Activated CD4-positive, alpha-beta T cell treated with anti-CD3 and anti-CD28 coated beads for 48 hours (primary cell): Measurements from ENCODE around the gene NELL2.
A peak's percentile ranks its signal among the peaks of the same experiment; 100 is the strongest.
"Not testable (repeated sequence)": the region's sequence is repeated elsewhere in the genome, so short reads cannot be mapped to it uniquely, and the experiment has no call there.

ENCODE experiments used
- DNase-seq: peaks from one replicate; pipeline ENCODE4 v3.0.0-alpha.2; 2020

Gene NELL2

DNA sequence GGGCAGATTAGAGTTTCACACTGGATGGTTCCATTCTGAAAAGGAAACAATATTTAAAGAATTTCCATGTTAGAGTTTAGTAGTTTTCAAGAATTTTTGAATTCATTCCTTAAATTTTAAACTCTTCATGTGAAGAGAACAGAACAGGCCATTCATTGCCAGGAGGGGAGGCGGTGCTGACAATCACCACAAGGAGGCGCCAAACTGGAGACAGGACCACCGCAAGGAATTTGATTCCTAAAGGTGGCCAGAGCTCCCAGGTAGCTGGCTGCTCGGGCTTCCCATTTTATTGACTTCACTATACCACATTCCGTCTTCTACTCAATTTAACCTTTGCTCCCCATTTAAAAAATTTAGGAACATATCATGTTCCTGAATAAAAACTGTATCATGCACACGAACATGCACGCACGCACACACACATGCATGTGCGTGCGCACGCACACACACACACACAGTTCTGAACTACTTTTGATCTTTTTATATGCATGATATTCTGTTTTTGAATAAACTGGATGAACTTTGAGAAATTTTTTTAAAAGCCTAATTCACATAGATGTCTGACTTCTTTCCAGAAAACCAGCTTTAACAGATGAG lies 101.2 kb downstream of the NELL2 start:
- DNase-seq: peak; percentile 76

DNA sequence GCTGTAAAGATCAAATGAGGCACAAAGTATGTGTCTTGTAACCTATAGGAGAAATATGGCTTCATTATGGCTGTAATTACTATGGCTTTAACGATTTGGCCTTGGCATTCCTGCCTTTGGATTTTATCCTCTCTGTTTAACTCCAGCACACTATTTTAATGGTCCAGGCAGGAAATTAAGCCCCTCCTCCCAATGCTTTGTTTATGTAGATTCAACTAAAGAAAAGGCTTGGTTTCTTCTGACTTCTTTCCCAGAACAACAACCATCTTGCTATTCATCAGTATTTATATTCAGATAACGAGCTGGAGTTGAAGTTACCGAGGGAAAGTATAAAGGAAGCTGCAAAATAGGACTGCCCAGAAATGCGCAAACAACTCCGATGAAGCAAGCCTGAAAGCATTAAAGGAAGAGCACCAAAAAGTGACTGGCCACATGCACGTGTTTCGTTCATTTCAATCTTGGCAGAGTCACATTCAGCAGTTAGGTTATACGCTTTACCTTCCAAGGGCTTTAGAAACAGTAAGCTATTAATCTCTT lies 104.6 kb downstream of the NELL2 start:
- no peak for DNase-seq

DNA sequence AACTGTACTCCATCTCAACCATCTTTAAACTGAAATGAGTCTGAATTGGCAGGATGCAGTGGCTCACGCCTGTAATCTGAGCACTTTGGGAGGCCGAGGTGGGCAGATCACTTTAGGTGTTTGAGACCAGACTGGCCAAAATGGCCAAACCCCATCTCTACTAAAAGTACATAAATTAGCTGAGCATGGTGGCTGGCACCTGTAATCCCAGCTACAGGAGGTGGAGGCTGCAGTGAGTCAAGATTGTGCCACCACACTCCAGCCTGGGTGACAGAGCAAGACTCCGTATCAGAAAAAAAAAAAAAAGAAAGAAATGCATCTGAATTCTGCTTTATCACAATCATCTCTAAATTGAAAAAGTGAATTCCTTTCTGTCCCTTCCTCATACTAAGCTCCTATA lies 110.3 kb downstream of the NELL2 start:
- DNase-seq: no peak

DNA sequence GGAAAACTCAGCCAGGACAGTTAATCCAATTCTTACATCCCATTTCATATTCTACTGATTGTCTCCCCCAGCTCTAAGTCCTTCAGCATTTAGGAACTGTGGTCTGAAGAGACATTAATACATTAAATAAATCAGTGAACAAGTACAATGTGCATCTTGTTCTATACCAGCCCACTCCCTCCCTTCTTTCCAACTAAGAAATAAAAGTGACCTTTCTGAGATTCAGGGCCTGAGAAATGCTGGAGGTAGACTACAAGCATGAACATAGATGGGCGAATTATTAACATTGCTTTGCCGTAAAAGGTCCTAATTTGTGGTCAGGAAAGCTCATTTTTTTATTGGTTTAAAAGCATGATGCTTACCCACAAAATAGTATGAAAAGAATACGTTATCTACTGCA lies 113.1 kb downstream of the NELL2 start:
- DNase-seq: no peak

DNA sequence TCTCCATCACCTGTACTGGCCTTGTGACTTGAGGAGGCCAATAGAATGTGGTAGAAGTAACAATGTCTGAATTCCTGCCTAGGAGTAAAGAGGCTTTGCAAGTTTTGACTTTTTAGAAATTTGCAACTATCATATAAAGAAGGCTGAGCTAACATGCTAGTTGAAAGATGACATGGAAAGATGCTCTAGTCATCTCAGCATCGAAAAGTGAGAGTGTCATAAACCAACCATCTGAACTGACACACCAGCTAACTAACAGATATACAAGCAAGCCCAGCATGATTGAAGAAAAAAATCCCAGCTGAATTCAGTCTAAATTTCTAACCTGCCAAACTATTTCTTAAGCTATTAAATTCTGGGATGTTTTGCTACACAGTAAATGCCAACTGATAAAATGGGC lies 116.8 kb downstream of the NELL2 start:
- no peak for DNase-seq

DNA sequence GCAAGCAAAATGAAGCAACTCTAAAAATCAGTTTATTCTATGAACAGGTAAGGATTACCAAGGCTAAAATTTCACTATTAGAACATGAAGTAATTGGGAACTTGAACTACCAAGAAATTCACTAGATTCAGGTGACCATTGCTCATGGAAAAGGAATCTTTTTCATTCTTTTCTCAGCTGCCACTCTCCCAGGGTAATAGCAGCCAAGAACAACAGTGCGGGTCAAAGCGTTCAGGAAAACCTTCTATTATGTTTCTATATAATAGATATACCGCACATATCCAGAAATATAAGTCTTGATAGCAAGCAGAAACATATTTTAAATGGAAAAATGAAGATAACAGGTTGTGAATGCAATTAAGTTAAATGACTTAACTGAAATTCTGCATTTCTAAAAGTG lies 125.6 kb downstream of the NELL2 start:
- no peak for DNase-seq

DNA sequence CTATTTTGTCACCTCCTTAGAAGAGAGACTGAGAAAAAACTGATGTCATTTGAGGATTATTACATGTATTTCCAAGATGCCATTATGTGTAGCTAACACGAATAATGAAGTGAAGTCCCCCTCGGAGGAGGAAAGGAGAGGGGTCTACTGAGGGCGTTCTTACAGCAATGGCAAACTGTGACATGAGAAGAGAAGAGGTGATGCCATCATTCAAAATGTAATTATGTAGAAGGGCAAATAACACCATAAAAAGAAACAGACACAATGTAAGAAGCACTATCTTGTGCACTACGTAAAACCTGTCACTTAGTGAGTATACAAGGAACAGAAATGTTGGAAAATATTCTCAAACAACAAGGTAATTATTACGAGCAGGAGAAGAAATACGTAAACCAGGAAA lies 126.5 kb downstream of the NELL2 start:
- DNase-seq: no peak

DNA sequence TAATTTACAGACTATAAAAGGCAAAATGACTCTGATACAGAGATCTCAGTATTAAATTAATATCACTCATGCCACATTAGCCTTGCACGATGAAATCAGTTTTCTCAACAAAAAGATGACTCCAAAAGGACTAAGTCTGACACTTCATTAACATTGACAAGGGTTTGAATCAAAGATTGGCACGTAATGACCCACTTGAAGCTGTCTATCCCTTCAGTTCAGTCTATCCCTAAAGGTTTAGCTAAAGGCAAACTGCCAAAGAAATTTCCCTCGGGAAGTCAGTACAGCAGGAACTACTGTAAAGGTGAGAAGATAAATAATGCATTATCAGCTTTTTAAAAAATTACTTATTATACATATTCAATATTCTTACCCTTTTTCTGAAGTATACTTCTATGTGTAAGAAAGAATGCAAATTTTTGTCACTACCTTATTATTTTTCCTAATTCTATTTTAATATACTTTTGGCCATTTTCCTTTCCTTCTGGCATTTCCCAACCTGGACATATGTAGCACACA lies 127.1 kb downstream of the NELL2 start:
- no peak for DNase-seq

DNA sequence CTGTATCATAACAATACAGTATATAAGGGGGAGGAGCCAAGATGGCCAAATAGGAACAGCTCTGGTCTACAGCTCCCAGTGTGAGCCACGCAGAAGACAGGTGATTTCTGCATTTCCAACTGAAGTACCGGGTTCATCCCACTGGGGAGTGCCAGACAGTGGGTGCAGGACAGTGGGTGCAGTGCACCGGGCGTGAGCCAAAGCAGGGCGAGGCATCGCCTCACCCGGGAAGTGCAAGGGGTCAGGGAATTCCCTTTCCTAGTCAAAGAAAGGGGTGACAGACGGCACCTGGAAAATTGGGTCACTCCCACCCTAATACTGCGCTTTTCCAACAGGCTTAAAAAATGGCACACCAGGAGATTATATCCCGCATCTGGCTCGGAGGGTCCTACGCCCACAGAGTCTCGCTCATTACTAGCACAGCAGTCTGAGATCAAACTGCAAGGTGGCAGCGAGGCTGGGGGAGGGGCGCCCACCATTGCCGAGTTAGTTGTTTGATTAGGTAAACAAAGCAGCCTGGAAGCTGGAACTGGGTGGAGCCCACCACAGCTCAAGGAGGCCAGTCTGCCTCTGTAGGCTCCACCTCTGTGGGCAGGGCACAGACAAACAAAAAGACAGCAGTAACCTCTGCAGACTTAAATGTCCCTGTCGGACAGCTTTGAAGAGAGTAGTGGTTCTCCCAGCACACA lies 134.7 kb downstream of the NELL2 start:
- not testable (repeated sequence) for DNase-seq

DNA sequence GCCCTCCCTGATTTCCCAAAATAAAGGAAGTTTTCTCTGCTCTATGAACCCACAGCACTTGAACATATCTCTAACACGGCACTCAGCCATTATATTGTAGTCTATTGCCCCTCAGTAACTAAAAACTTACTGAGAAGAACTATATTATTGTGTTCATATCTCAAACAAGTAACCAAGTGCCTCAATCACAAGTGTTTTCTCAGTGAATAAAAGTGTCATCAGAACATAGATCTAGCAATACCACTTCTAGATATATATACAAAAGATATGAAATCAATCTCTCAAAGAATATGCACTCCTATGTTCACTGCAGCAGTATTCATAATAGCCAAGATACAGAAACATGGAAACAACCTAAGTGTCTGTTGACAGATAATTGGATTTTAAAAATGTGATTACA lies 138.1 kb downstream of the NELL2 start:
- DNase-seq: no peak

DNA sequence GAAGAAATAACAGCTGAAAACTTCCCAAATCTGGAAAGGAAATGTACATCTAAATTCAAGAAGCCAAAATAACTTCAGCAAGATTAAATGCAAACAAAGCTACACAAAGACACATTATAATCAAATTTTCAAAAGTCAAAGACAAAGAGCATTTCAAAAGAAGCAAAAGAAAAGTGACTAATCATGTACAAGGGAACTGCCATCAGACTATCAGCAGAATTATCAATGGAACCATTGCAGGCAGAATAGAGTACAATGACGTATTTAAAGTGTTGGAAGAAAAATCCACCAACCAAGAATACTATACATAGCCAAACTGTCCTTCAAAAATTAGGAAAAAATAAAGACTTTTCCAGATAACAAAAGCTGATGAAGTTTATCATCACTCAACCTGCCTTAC lies 147.5 kb downstream of the NELL2 start:
- no peak for DNase-seq

DNA sequence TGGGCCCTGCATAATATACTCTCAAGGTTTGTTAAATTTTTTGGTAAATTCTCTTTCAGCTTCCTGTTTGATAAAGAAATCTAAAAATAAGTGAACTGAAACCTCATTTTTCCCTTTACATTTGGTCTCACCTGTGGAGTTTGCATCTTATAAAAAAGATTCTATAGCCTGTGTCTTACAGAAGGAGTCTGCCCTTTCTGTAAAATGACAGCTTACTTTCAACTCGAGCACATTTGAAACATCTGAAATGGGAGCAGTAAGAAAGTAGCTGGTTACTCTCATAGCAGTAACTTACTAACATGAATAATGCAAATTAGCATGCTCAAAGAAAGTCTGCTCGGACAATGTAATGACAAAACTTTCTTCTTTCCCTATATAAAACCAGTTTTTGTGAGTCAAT lies 155.8 kb downstream of the NELL2 start:
- DNase-seq: no peak

DNA sequence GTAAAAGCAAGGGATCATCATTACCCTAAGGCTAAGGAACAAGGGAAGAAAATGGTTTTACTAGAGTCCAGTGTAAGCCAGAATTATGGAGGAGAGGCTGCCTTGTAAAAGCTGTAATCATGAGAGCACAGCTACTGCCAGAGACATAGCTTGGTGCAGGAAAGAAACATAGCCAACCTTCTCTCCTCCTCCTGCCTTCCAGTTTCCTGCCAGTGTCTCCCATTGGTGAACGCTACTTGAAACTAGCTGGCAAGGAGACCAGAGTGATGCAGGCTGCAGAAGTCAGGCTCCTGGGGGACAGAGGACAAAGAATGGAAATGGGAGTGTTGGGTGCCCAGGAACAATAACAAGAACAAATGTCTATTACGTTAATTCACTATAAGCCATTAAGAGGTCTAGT lies 158.5 kb downstream of the NELL2 start:
- DNase-seq: no peak

DNA sequence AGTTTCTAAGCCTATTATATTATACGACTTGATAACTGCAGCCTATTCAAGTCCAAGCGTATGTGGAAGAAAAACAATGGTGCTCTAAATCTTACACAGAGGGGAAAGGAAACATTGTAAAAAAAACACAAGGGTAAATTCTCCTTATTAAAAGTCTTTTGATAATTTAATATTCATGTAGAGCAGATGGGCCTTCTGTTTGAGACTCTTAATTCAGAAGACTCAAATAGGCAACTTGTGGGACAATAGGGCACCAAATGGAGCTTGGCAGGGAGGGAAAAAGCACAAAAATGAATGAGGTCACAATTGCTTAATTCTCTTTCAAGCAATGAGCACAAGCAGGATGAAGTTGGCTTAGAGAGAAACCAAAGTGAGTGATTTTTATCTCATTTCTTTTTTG lies 159.4 kb downstream of the NELL2 start:
- no peak for DNase-seq

DNA sequence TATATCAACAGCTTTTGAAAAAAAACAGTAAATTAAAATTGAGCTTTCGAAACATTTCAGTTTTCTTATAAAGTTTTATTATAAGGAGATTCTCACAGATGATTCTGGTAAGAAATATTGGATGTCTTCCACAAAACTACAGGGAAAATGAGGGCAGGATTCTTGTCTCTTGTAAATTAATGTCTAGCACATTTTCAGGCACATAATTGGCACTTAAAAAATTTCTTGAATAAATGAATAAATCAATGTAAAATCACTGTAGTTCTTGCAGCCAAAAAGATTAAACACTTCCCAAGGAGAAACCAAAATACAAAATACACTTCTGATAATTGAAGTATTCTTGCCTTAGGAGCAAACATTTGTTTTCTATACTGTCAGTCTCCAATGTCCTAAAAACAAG lies 164.4 kb downstream of the NELL2 start:
- DNase-seq: no peak

DNA sequence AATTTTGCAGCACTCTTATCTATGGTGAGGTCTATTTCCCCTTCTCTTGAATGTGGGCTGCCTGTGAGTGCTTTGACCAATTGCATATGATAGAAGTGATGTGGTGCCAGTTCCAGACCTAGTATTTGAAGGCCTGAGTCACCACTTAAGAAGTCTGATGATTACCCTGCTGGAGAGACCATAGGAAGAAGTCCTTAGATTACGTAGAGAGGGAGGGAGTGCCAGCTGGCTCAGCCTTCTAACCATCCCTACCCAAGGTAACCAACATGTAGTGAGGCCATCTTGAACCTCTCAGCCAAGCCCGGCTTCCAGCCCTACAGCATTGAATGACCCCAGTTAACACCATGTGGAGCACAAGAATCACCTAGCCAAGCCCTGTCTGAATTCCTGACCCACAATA lies 166.9 kb downstream of the NELL2 start:
- no peak for DNase-seq

DNA sequence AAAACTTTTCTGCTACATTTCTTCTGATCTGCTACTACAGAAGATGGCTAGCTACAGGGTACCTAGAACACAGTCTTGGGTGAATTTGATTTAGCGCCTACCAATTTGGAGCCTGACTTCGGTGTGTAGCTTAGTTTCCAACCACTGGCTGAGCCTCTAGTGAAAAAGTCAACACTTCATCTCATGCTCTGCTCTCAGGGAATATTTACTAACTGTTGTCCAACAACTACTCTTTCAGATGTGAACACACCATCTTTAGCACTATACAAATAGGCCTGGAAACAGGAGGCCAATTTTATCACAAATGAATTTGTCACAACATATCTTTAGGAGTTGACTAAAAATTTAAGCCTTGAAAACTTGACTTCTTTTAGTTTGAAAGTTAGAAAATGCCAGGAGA lies 167.9 kb downstream of the NELL2 start:
- no peak for DNase-seq

DNA sequence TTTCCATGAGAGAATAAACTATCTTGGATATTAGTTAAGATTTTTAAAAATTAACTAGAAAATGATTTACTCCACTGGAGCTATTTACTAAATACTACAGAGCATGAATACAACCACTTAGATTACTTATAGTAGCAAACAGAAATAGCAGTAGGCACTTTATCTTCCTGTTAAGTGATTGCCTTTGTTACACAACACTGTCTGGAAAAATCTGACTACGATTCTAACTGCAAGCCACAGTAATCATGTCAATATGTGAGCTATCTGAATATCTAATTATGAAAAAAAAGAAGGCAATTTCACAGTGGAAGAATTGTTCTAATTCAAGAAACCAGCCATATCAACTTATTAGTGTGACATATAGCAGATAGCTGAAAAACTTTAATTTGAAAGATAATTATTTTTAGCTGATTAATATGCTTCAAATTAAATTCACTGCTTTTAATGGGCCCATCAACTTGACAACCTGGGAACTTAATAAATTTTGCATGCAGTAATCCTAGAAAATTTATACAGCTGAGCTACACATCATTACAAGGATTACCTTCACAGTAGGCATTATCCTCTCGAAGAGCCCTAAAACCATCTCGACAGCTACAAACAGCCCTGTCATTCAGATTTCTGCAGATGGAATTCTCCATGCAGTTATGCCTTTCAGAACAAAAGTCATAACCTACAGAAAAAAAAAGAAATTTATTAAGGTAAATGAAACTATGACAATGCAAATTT lies 172.8 kb downstream of the NELL2 start:
- DNase-seq: no peak

DNA sequence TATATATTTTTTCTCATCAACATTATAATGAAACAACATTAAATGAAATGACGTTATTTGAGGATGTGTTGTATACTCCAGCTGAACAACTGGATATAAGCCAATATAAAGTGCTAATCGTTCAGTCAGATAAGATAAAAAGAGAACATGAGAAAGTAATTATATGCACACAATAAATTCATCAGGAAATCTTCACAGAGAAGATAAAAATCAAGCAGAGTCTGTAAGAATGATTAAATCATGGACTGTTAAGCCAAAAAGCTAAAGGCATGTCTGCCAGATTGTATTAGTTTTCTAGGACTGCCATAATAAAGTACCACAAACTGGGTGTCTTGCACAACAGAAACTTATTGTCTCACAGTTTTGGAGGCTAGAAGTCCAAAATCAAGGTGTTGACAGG lies 178.6 kb downstream of the NELL2 start:
- no peak for DNase-seq

DNA sequence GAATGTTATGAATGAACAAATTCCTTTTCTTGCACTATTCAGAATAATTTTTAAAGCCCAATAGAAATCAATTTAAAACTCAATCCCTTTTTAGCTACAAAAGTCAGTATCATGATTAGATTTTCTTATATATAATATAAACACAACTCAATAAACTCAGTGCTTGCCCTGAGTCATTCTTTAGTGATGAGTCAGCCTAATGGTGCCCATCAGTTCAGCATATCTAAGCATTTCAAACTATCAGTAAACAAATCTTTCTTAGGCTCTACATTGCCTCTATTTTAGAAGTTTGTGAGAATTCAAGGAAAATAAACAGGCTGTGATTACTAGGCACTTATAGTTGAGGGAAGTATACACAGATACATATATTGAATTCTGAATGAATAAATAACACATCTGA lies 179.6 kb downstream of the NELL2 start:
- no peak for DNase-seq

DNA sequence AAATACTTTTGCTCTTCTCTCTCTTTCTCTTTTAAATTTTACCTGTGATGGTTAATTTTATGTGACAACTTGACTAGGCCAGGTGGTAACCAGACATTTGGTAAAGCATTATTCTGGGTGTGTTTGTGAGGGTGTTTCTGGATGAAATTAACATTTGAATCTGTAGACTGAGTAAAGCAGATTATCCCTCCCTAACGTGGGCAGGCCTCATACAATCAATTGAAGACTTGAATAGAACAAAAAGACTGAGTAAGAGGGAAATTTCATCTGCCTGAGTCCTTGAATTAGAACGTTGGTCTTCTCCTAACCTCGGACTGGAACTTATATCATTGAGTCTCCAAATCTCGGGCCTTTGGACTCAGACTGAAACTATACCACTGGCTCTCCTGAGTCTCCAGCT lies 182.1 kb downstream of the NELL2 start:
- no peak for DNase-seq

DNA sequence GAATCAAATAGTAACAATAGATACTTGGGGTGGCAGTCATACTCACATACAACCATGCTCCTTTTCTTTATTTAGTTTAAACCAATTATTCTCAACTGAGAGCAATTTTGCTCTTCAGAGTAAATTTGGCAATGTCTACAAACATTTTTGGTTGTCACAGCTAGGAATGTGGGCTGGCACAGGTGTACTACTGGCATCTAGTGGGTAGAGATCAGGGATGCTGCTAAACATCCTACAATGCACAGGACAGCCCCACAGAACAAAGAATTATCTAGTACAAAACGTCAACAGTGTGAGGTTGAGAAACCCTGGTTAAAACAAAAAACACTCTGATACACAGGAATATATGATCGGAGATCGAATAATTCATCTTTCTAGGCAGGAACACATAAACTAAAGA lies 186.5 kb downstream of the NELL2 start:
- no peak for DNase-seq

DNA sequence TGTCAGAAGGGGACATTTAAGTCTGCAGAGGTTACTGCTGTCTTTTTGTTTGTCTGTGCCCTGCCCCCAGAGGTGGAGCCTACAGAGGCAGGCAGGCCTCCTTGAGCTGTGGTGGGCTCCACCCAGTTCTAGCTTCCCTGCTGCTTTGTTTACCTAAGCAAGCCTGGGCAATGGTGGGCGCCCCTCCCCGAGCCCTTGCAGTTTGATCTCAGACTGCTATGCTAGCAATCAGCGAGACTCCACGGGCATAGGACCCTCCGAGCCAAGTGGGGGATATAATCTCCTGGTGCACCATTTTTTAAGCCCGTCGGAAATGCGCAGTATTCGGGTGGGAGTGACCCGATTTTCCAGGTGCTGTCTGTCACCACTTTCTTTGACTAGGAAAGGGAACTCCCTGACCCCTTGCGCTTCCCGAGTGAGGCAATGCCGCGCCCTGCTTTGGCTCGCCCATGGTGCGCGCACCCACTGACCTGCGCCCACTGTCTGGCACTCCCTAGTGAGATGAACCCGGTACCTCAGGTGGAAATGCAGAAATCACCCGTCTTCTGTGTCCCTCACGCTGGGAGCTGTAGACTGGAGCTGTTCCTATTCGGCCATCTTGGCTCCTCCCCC lies 189.2 kb downstream of the NELL2 start:
- DNase-seq: not testable (repeated sequence)

DNA sequence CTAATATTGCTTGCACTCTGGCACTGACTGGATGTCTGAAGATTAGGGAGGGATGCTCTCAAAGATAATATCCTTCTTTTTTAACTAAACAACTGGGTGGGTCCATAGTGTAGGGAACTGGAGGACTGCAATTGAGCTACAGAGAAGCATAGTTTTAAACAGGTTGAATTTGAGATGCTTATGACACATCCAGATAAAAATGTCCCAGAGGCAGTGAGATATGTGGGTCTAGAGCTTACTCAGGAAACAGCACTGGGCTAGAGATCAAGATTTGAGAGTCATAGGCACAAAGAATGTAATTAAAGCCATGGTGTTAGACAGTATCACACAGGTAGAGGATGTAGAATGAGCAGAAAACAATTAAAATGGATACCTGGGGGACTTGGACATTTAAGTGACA lies 198.4 kb downstream of the NELL2 start:
- no peak for DNase-seq
